H1 (cell line): ENCODE measurements around the gene PAGE2B. TPM values are rescaled to one million over a fixed set of nuclear protein-coding genes. Genes with fewer than 3 reads are reported as not detected.

Source experiments
- CTCF ChIA-PET: fragments of 300-600 bp; sonication (Branson Sonifier 250); formaldehyde crosslinking; loops from one replicate; lab custom pipeline; 2021; ENCODE audit not compliant: partially characterized antibody; lab: Charles Lee
- POLR2A ChIA-PET: fragments of 300-600 bp; sonication (Branson Sonifier 250); formaldehyde crosslinking; loops from one replicate; lab custom pipeline; 2021; ENCODE audit warnings: inconsistent platforms; ENCODE audit not compliant: partially characterized antibody; lab: Charles Lee
- DNase-seq, 2 experiments: peaks; one replicate each; pipeline versions ENCODE4 v3.0.0 to v3.0.0-alpha.2; 2010 to 2022; ENCODE audit warnings: low spot score in 2 of 2, low read depth in 1 of 2, mixed read lengths in 1 of 2
- FAIRE-seq: peaks from 2 replicates; lab custom pipeline; 2011; peaks lifted over from hg19 to GRCh38; lab: Jason Lieb, UNC
- H2AFZ ChIP-seq: 2 replicates; pipeline ENCODE4 v1.8.1; 2012; ENCODE audit warnings: low read length, inconsistent platforms
- H2AK5ac ChIP-seq: 2 replicates; pipeline ENCODE4 v1.6.1; 2013; ENCODE audit warnings: low read depth, low read length
- H2BK120ac ChIP-seq: replicated peaks from 2 replicates; pipeline ENCODE3; 2013; ENCODE audit warnings: low read depth, low read length, inconsistent platforms
- H2BK12ac ChIP-seq: 2 replicates; pipeline ENCODE4 v1.6.1; 2013; ENCODE audit warnings: low read depth, low read length
- H2BK15ac ChIP-seq: 2 replicates; pipeline ENCODE4 v1.6.1; 2013; ENCODE audit warnings: low read length
- H2BK20ac ChIP-seq: 2 replicates; pipeline ENCODE4 v1.6.1; 2013; ENCODE audit warnings: low read length
- H2BK5ac ChIP-seq: 2 replicates; pipeline ENCODE4 v1.6.1; 2013; ENCODE audit warnings: low read depth, low read length
- H3K14ac ChIP-seq: 2 replicates; pipeline ENCODE4 v1.6.1; 2013; ENCODE audit warnings: inconsistent platforms; ENCODE audit not compliant: insufficient read length
- H3K18ac ChIP-seq: 2 replicates; pipeline ENCODE4 v1.6.1; 2013; ENCODE audit warnings: low read length; ENCODE audit errors: extremely low read depth
- H3K23ac ChIP-seq: 2 replicates; pipeline ENCODE4 v1.6.1; 2013; ENCODE audit warnings: inconsistent platforms; ENCODE audit not compliant: insufficient read length
- H3K23me2 ChIP-seq: 2 replicates; pipeline ENCODE4 v1.6.1; 2013; ENCODE audit warnings: low read depth, low read length
- H3K27ac ChIP-seq: 2 replicates; pipeline ENCODE4 v1.6.1; 2011; ENCODE audit warnings: low read depth, low read length, inconsistent platforms
- H3K27me3 ChIP-seq, 4 experiments: replicated peaks in 1 of 4; 1 replicate in 1 of 4; 2 replicates in 3 of 4; pipeline versions ENCODE4 v1.6.1 to v1.8.1; 2011 to 2013; ENCODE audit warnings: low read length in 3 of 4, mild to moderate bottlenecking in 3 of 4, inconsistent platforms in 2 of 4, mixed read lengths in 2 of 4, moderate library complexity in 1 of 4; ENCODE audit not compliant: control insufficient read depth in 3 of 4, insufficient read depth in 3 of 4; ENCODE audit errors: extremely low read depth in 1 of 4
- H3K36me3 ChIP-seq, 4 experiments: 2 replicates each; pipeline versions ENCODE4 v1.6.1 to v1.8.1; 2011 to 2013; ENCODE audit warnings: mild to moderate bottlenecking in 4 of 4, low read length in 3 of 4, moderate library complexity in 2 of 4, control low read depth in 1 of 4, inconsistent platforms in 1 of 4; ENCODE audit not compliant: insufficient read depth in 4 of 4, control insufficient read depth in 2 of 4
- H3K4ac ChIP-seq: replicated peaks from 2 replicates; pipeline ENCODE3; 2013; ENCODE audit warnings: low read length, low read depth, mixed read lengths, inconsistent platforms; ENCODE audit not compliant: insufficient read length
- H3K4me1 ChIP-seq, 4 experiments: replicated peaks in 1 of 4; 1 replicate in 1 of 4; 2 replicates in 3 of 4; pipeline versions ENCODE4 v1.6.1 to v1.8.1; 2011 to 2013; ENCODE audit warnings: low read length in 3 of 4, inconsistent platforms in 2 of 4, mixed read lengths in 1 of 4; ENCODE audit not compliant: insufficient read depth in 4 of 4, control insufficient read depth in 3 of 4
- H3K4me2 ChIP-seq, 2 experiments: 2 replicates each; pipeline versions ENCODE4 v1.6.1 to v1.8.1; 2011 to 2013; ENCODE audit warnings: low read depth in 2 of 2, low read length in 2 of 2, control low read depth in 1 of 2, inconsistent platforms in 1 of 2, mild to moderate bottlenecking in 1 of 2; ENCODE audit not compliant: insufficient read depth in 1 of 2
- H3K4me3 ChIP-seq, 4 experiments: fragments of 200-600, 300-600 bp in 1 of 4; sonication (generic), shearing (Covaris generic), sonication (Bioruptor Twin) in 1 of 4; 2 replicates each; pipeline versions ENCODE4 v1.5.1 to v1.8.1; 2011 to 2016; ENCODE audit warnings: low read length in 4 of 4, low read depth in 3 of 4, control low read depth in 2 of 4, inconsistent platforms in 2 of 4, mild to moderate bottlenecking in 2 of 4, mixed read lengths in 1 of 4, moderate library complexity in 1 of 4; ENCODE audit not compliant: insufficient read depth in 2 of 4; ENCODE audit errors: extremely low read depth in 1 of 4
- H3K56ac ChIP-seq: replicated peaks from 2 replicates; pipeline ENCODE3; 2013; ENCODE audit warnings: low read depth, mild to moderate bottlenecking, mixed read lengths, low read length, inconsistent platforms; ENCODE audit not compliant: insufficient read length
- H3K79me1 ChIP-seq: 2 replicates; pipeline ENCODE4 v1.6.1; 2013; ENCODE audit warnings: low read depth, low read length, control low read depth
- H3K79me2 ChIP-seq, 2 experiments: 2 replicates each; pipeline versions ENCODE4 v1.6.1 to v1.8.1; 2012 to 2013; ENCODE audit warnings: low read length in 2 of 2, mild to moderate bottlenecking in 2 of 2, inconsistent platforms in 1 of 2; ENCODE audit not compliant: insufficient read depth in 2 of 2, control insufficient read depth in 1 of 2
- H3K9ac ChIP-seq, 4 experiments: replicated peaks in 1 of 4; 1 replicate in 1 of 4; 2 replicates in 3 of 4; pipeline versions ENCODE4 v1.6.1 to v1.8.1; 2011 to 2013; ENCODE audit warnings: low read depth in 3 of 4, low read length in 3 of 4, control low read depth in 2 of 4, mild to moderate bottlenecking in 2 of 4, moderate library complexity in 2 of 4, inconsistent platforms in 1 of 4; ENCODE audit errors: extremely low read depth in 1 of 4
- H3K9me3 ChIP-seq, 2 experiments: 2 replicates each; pipeline versions ENCODE4 v1.6.1 to v1.8.1; 2012 to 2013; ENCODE audit warnings: mild to moderate bottlenecking in 2 of 2, moderate library complexity in 2 of 2, control low read depth in 1 of 2, inconsistent platforms in 1 of 2, low read depth in 1 of 2, low read length in 1 of 2, mixed read lengths in 1 of 2; ENCODE audit not compliant: insufficient read depth in 2 of 2
- H4K20me1 ChIP-seq, 2 experiments: replicated peaks in 1 of 2; 2 replicates each; pipeline versions ENCODE3 to v1.8.1; 2011 to 2013; ENCODE audit warnings: inconsistent platforms in 2 of 2, low read length in 2 of 2, mild to moderate bottlenecking in 1 of 2; ENCODE audit not compliant: insufficient read depth in 2 of 2, control insufficient read depth in 1 of 2
- H4K5ac ChIP-seq: 2 replicates; pipeline ENCODE4 v1.6.1; 2013; ENCODE audit warnings: low read length, low read depth, mixed read lengths, inconsistent platforms; ENCODE audit not compliant: insufficient read length
- H4K8ac ChIP-seq: 2 replicates; pipeline ENCODE4 v1.8.0; 2013; ENCODE audit warnings: mild to moderate bottlenecking, moderate library complexity, low read length, inconsistent platforms; ENCODE audit not compliant: insufficient read depth; ENCODE audit errors: extremely low read depth
- H4K91ac ChIP-seq: replicated peaks from 2 replicates; pipeline ENCODE3; 2013; ENCODE audit warnings: low read length, mixed read lengths, inconsistent platforms; ENCODE audit not compliant: insufficient read length
- CHD2 ChIP-seq: IDR thresholded peaks from 2 replicates; pipeline ENCODE4 v1.6.1; 2012; ENCODE audit warnings: low read length, improper control_type of control experiment
- CTBP2 ChIP-seq: IDR thresholded peaks from 2 replicates; pipeline ENCODE4 v1.7.0; 2011; ENCODE audit warnings: borderline replicate concordance, mild to moderate bottlenecking, moderate library complexity, mixed read lengths, low read length; ENCODE audit not compliant: insufficient read depth, insufficient read length
- SIRT6 ChIP-seq: IDR thresholded peaks from one replicate; pipeline ENCODE4 v1.7.1; 2012; ENCODE audit warnings: low read length, inconsistent platforms
- TAF1 ChIP-seq: IDR thresholded peaks from 2 replicates; pipeline ENCODE4 v1.6.1; 2011; ENCODE audit warnings: mild to moderate bottlenecking, low read depth, low read length
- TBP ChIP-seq: IDR thresholded peaks from 2 replicates; pipeline ENCODE4 v1.6.1; 2011; ENCODE audit warnings: low read depth, low read length, improper control_type of control experiment
- polyA plus RNA-seq, 7 experiments: library from polyadenylated mRNA; depleted of rRNA in 3 of 7; stranded (reverse) in 5 of 7; unstranded in 2 of 7; fragments of >200 nt in 5 of 7; fragments of 200-250 nt in 2 of 7; gene quantifications; 1 replicate in 5 of 7; 2 replicates in 1 of 7; 4 replicates in 1 of 7; pipeline versions ENCODE4 v1.2.1 to v1.2.3, GENCODE V29; 2011 to 2013; ENCODE audit warnings: missing spikeins in 2 of 7, mixed read lengths in 2 of 7
- total RNA-seq: library from RNA; stranded (reverse); fragmentation: NEBNext Ultra II Directional; extraction: Animal tissue kit (Norgen Biotek cat#: 25700); gene quantifications from 2 replicates; pipeline ENCODE4 v1.2.1, GENCODE V29; 2021
- TF ChIP-seq, protein P1 (sequence below): IDR thresholded peaks from 2 replicates; pipeline ENCODE4 v1.6.1; 2012; ENCODE audit warnings: low read length, inconsistent platforms

The PAGE2B gene
- total and polyA plus RNA-seq, 2 of the 8 experiments (the other 6 are each of a cell fraction or from before 2014, with no cell fraction given), result not detected

DNA sequence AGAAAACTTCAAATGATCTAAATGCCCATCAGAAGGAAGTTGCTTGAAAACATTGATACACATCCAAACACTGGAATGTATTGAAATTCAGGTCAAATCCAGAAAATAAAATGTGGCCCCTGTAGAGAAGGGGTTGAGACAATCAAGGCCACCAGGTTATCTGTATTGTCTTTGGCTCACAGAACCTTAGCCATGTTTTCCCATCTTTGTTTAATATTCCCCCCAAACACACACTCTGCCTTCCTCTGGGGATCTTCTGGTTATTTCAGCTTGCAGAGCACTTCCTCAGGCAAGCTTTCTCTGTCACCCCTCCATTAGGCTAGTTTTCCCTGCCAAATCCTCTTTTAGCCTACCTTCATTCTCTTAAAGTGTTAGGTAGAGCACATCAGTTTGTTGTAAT, 44.4 kb downstream of the PAGE2B start:
- no peak overlapping the region for H3K18ac ChIP-seq
- ChIA-PET POLR2A (no interaction called here), CTCF (interaction anchor here (0.6 kb wide), 1 partner anchor 964 kb away, joined by 3 read pairs; no protein-coding TSS in a partner anchor)
- no peak overlapping the region for H4K8ac ChIP-seq
- H2AFZ ChIP-seq, result no peak overlapping the region
- H3K23ac ChIP-seq, result no peak overlapping the region
- no peak overlapping the region for H3K9ac ChIP-seq
- no peaks in the 10 kb centered on the region for H3K79me2 ChIP-seq
- H2AK5ac ChIP-seq, result no peak overlapping the region
- H3K56ac ChIP-seq, result no peak overlapping the region
- H3K36me3 ChIP-seq, result no peaks in the 10 kb centered on the region
- no peak overlapping the region for H4K91ac ChIP-seq
- H3K79me1 ChIP-seq, result no peaks in the 10 kb centered on the region
- H3K9me3 ChIP-seq, result no peaks in the 10 kb centered on the region; a peak in 1 of 4 replicates
- no peak overlapping the region for H2BK12ac ChIP-seq
- H3K27ac ChIP-seq, result no peak overlapping the region
- DNase-seq (no peak), FAIRE-seq (no peak)
- H3K23me2 ChIP-seq, result no peaks in the 10 kb centered on the region
- no peaks in the 10 kb centered on the region for H3K4me1 ChIP-seq
- no peak overlapping the region for H3K4me3 ChIP-seq
- H3K27me3 ChIP-seq, result no peaks in the 10 kb centered on the region
- H3K4ac ChIP-seq, result no peak overlapping the region
- H4K20me1 ChIP-seq, result no peaks in the 10 kb centered on the region
- H2BK20ac ChIP-seq, result no peak overlapping the region
- no peak overlapping the region for H4K5ac ChIP-seq
- no peak overlapping the region for H2BK120ac ChIP-seq
- no peak overlapping the region for H3K4me2 ChIP-seq
- no peak overlapping the region for H3K14ac ChIP-seq
- no peak overlapping the region for H2BK5ac ChIP-seq
- H2BK15ac ChIP-seq, result no peak overlapping the region
- no peak for TF ChIP-seq CHD2
- TF ChIP-seq SIRT6, result no peak
- no peak for TF ChIP-seq TBP
- TF ChIP-seq, protein P1, sequence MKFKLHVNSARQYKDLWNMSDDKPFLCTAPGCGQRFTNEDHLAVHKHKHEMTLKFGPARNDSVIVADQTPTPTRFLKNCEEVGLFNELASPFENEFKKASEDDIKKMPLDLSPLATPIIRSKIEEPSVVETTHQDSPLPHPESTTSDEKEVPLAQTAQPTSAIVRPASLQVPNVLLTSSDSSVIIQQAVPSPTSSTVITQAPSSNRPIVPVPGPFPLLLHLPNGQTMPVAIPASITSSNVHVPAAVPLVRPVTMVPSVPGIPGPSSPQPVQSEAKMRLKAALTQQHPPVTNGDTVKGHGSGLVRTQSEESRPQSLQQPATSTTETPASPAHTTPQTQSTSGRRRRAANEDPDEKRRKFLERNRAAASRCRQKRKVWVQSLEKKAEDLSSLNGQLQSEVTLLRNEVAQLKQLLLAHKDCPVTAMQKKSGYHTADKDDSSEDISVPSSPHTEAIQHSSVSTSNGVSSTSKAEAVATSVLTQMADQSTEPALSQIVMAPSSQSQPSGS, result no peak
- TF ChIP-seq TAF1, result no peak
- TF ChIP-seq CTBP2, result no peak
